Activated CD4-positive, CD25-positive, alpha-beta regulatory T cell treated with anti-CD3 and anti-CD28 coated beads, Interleukin-2, amount 50 U/mL, for 24 hours (primary cell): Measurements from ENCODE around the gene RAB4B.
"Not testable (repeated sequence)": the region's sequence is repeated elsewhere in the genome, so short reads cannot be mapped to it uniquely, and the experiment has no call there.

ENCODE experiments used
- ATAC-seq, 2 donors: fragments of 150-1000 bp; cut with Tn5 transposase; one replicate each; pipeline ENCODE4 v1.10.0; 2021; ENCODE audit warnings: mild to moderate bottlenecking in 1 of 2, moderate library complexity in 1 of 2

RAB4B gene

GRCh38 chr19:40781140-40781539 lies 3.1 kb downstream of the RAB4B start:
- no peak for ATAC-seq

GRCh38 chr19:40783711-40784110 lies 5.7 kb downstream of the RAB4B start:
- ATAC-seq = no peak

GRCh38 chr19:40784146-40784545 lies 6.1 kb downstream of the RAB4B start:
- not testable (repeated sequence) for ATAC-seq

GRCh38 chr19:40785526-40785925 lies 7.5 kb downstream of the RAB4B start:
- no peak for ATAC-seq

GRCh38 chr19:40786060-40787037 lies 8.3 kb downstream of the RAB4B start:
- ATAC-seq = no peak

GRCh38 chr19:40791349-40791748 lies 13.3 kb downstream of the RAB4B start:
- ATAC-seq = no peak

- no peak for ATAC-seq
These were observed 13.9 kb downstream of the RAB4B start for GRCh38 chr19:40791996-40792395.

- ATAC-seq = no peak
These were observed 19.3 kb downstream of the RAB4B start for GRCh38 chr19:40797166-40797962.

GRCh38 chr19:40797963-40798682 lies 20.1 kb downstream of the RAB4B start:
- peak; percentile 25 to 37 for ATAC-seq

- peak; percentile 86 to 87 for ATAC-seq
These were observed 20.9 kb downstream of the RAB4B start, which contains the start of gene EGLN2 for GRCh38 chr19:40798683-40799557. EGLN2 (plus strand) TSS chr19:40799191; CDS start chr19:40800573, 1,382 bp downstream.

- ATAC-seq = no peak
These were observed 21.7 kb downstream of the RAB4B start for GRCh38 chr19:40799558-40800338.

GRCh38 chr19:40800339-40800996 lies 22.4 kb downstream of the RAB4B start:
- ATAC-seq = no peak

- ATAC-seq = no peak
These were observed 22.9 kb downstream of the RAB4B start for GRCh38 chr19:40800997-40801377.

- ATAC-seq = no peak
These were observed 23.6 kb downstream of the RAB4B start for GRCh38 chr19:40801426-40802299.

GRCh38 chr19:40802300-40803169 lies 24.5 kb downstream of the RAB4B start:
- no peak for ATAC-seq

- no peak for ATAC-seq
These were observed 25.3 kb downstream of the RAB4B start for GRCh38 chr19:40803170-40803856.
